ENCODE results near the gene ITGAE.

ITGAE gene

DNA sequence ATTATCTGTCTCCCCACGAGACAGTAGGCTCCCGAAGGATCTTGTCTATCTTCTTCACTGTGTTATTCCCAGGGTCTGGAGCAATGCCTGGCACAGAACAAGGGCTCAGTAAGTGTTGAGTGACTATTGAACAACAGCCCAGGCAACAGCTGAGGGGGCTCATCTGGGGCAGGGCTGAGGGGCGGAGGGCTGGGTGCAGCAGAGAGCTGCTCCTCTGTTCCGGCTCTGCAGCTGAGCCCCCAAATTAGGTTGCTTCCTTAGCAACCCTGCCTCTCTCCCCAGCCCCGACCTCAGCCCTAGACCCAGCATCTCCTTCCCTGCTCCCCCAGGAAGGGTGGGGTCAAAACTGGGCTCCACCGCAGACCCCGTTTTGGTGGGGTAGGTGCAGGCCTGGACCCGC lies 32.2 kb downstream of the ITGAE start:
- DNase-seq: no peak
- intact Hi-C loops (cut with DNase I): no loop called here

DNA sequence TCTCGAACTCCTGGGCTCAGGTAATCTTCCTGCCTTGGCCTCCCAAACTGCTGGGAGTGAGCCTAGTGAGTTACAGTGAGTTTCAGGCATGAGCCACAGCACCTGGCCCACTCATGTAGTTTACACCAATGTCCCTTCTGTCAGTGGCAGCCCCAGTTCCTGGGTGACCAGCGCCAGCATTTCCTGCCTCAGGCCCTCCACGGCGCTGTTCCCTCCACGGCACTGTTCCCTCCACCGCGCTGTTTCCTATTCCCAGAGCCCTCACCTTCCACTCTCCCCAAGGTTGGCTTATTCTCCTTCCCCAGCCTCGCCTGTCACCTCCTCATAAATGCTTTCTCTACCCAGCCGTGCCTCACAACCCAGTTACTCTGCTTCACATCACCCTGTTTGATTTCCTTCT lies 32.6 kb downstream of the ITGAE start:
- no peak for DNase-seq
- intact Hi-C loops (cut with DNase I): no loop called here

GRCh38 chr17:3766779-3767178 lies 34.2 kb downstream of the ITGAE start:
- intact Hi-C loops (cut with DNase I): no loop called here
- no peak for DNase-seq

DNA sequence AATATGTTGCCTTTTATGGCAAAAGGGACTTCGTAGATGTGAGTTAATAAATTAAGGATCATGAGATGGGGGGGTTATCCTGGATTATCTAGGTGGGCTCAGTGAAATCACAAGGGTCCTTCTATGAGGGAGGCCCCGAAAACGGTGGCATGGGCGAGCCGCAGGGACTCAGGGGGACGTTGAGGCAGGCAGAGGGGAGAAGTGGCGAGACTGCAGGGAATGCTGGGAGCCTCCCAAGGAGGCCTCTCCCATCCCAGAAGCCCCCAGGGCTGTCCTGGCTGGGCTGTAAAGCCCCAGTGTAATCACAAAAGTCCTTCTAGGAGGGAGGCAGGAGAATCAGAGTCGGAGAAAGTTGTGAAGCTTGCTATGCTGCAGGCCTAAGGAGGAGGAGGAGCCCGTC lies 35.0 kb downstream of the ITGAE start:
- intact Hi-C loops (cut with DNase I): no loop called here
- no peak for DNase-seq

DNA sequence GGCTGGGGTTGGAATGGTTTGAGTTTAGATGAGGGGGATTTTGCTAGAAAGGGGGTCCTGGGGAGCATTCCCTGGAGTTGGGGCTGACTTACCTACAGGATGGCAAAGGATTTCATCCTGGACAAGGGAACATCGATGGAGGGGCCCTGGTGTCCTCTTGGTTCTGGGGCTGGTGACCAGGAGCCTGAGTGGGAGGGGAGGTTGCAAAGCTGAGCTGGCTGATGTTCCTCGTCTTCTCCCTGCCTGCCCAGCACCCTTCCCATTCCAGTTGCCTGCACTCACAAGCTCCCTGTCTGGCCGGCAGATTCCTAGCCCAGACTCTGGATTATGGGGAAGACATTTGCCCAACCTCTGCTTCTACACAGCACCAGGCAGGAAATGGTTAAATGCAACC lies 37.2 kb downstream of the ITGAE start:
- intact Hi-C loops (cut with DNase I): no loop called here
- DNase-seq: no peak

GRCh38 chr17:3762922-3763776 lies 37.8 kb downstream of the ITGAE start:
- intact Hi-C loops (cut with DNase I): no loop called here
- no peak for DNase-seq

- no peak for DNase-seq
- intact Hi-C loops (cut with DNase I): no loop called here
Measured at GRCh38 chr17:3761918-3762380, 39.0 kb downstream of the ITGAE start.

- intact Hi-C loops (cut with DNase I): no loop called here
- DNase-seq: peak in 1 of 42 donors; percentile 32
Measured at GRCh38 chr17:3761036-3761917, 39.7 kb downstream of the ITGAE start.

DNA sequence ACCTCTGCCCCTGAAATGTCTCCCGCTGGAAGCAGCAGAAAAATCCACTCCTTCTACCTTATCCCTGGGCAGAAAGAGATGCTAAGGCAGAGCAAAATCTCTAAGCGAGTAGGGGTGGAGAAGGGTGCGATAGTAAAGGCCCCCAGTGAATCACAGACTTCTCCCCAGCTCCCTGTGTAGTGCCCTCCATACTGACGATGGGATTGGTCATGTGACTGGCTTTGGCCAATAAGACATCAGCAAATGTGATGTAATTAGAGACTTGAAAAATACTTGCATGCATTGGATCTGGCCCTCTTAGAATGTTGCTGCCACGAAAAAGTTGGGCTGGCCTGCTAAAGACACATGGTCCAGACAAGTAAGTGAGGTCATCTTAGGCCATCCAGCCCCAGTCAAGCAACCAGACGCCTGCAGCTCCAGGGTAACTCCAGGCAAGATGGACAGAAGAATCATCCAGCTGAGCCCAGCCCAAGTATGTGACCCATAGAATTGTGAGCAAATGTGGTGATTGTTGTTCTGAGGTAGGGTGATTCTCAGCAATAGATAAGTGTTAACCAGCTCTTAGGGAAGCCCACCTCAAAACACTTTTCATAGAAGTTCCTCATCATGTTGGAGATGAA lies 41.3 kb downstream of the ITGAE start:
- no peak for DNase-seq
- intact Hi-C loops (cut with DNase I): no loop called here

GRCh38 chr17:3755335-3756030 lies 45.5 kb downstream of the ITGAE start:
- DNase-seq: no peak
- intact Hi-C loops (cut with DNase I): no loop called here

DNA sequence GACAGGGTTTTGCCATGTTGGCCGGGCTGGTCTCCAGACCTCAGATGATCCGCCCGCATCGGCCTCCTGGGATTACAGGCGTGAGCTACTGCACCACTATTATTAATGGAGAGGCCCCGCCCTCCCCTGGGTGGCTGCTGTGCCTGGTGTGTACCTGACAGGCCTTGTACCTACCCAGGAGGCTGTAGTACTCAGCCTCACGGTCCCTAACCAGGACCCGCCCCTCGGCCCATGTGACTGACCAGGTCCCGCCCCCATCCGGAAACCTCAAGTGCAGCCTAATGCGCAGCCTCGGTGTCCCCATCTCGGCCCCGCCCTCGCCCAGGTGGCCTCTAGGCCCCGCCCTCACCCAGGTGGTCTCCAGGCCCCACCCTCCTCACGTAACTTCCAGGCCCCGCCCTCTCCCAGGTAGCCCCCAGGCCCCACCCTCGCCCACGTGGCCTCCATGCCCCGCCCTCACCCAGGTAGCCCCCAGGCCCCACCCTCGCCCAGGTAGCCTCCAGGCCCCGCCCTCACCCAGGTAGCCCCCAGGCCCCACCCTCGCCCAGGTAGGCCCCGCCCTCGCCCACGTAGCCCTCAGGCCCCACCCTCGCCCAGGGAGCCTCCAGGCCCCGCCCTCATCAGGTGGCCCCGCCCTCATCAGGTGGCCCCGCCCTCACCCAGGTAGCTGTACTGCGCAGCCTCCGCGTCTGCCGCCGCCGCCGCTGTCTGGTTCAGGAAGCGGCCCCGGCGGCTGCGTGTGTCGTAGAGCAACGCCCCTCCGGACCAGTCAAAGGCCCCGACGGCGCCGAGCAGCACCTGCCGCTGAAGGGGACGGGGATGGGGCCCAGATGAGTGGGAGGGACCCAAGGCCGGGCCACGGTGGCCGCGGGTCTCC lies 46.3 kb downstream of the ITGAE start:
- peak in 33 of 42 donors; percentile 17 to 77 (median 45) for DNase-seq
- intact Hi-C loops (cut with DNase I): no loop called here

DNA sequence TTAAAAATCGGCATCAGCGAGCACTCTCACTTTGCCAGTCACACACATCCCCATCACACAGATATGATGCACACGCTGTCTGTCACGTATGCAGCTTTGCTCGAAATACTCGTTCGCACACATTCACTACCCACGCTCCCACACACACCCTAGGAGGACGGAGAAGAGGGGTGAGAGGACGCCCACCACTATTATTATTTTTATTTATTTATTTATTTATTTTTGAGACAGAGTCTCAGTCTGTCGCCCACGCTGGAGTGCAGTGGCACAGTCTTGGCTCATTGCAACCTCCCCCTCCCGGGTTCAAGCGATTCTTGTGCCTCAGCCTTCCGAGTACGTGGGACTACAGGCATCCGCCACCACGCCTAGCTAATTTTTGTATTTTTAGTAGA lies 46.9 kb downstream of the ITGAE start:
- DNase-seq: peak in 26 of 42 donors; percentile 4 to 65 (median 38)
- intact Hi-C loops (cut with DNase I): no loop called here

DNA sequence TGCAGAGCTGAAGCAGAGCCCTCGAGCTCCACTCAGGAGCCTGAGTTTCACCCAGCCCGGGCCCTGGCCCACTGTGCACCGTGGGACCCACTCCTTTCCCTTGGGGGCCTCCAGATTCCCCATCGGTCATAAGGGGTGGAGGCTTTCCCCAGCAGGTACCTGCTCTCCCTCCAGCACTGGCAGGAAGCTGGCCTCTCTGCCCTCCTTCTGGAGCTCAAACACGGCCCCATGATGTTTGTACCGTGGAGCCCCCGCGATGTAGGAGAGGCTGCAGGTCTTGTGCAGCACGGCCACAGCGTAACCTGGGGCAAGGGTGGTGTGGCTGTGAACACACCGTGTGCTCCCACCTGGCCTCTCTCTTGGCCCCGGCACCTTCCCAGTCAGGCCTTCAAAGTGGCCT lies 47.4 kb downstream of the ITGAE start:
- intact Hi-C loops (cut with DNase I): no loop called here
- DNase-seq: no peak

DNA sequence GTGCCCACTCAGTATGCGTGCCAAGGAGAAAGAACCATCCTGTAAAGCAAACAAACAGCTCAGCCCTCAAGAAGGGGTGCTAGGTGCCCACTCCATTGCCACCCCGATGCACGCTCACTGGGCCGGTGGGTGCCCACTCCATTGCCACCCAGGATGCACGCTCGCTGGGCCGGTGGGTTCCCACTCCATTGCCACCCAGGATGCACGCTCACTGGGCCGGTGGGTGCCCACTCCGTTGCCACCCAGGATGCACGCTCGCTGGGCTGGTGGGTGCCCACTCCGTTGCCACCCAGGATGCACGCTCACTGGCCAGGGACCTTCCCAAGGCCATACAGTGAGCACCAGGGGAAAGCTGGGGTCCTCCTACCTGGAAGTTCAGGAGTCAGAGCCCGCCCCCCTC lies 49.2 kb downstream of the ITGAE start:
- intact Hi-C loops (cut with DNase I): no loop called here
- DNase-seq: no peak

DNA sequence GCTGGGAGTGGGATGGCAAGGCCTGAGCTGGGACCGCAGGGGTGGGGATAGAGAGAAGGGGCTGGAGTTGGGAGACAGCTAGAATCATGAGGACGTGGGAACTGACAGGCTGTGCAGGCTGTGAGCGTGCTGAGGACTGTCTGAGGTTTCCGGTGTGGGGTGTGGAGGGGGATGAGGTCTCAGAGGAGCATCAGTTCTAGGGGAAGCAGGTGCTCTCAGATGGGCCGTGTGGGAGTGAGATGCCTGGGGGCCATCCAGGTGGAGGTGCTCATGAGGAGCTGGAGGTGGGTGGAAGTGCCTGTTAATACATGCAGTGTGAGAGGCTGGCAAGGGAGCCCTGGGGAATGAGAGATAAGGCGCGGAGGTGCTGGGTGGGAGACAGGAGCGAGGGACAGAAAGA lies 50.1 kb downstream of the ITGAE start:
- peak in 7 of 42 donors; percentile 8 to 55 (median 43) for DNase-seq
- intact Hi-C loops (cut with DNase I): no loop called here

DNA sequence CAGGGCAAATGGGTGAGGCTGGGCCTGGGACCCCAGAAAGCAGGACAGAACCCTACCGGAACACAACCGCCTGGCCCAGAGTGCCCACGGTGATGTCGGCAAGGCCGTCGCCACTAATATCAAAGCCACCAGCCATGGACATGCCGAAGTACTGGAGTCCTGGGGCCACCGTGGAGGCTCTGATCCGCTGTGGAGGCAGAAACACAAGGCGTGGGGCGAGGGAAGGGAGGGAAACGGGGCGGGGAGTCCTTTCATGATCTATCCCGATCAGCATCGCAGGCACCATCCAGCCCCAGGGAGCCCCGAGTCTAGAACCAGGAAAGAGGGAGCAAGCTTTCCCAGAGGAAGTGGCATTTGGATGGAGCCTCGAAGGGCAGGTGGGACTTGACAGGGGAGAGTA lies 50.7 kb downstream of the ITGAE start:
- no peak for DNase-seq
- intact Hi-C loops (cut with DNase I): no loop called here

- no peak for DNase-seq
- intact Hi-C loops (cut with DNase I): no loop called here
Measured at GRCh38 chr17:3748576-3748975, 52.4 kb downstream of the ITGAE start.

- no peak for DNase-seq
- intact Hi-C loops (cut with DNase I): no loop called here
Measured at GRCh38 chr17:3747805-3748204, 53.2 kb downstream of the ITGAE start.

Data from head of caudate nucleus (tissue), 42 donors.